SK-N-MC (cell line): ENCODE data around the gene FAU.
A peak's percentile ranks its signal among the peaks of the same experiment; 100 is the strongest.

Experiments
- DNase-seq: peaks from one replicate; pipeline ENCODE4 v3.0.0-alpha.2; 2011; ENCODE audit warnings: low read depth, low spot score
- H3K27ac ChIP-seq: fragments of 200-600 bp; sonication (generic); 2 replicates; pipeline ENCODE4 v1.5.1; 2016; ENCODE audit warnings: mixed run types
- H3K36me3 ChIP-seq: fragments of 200-600 bp; sonication (generic); 2 replicates; pipeline ENCODE4 v1.6.1; 2017; ENCODE audit warnings: antibody characterized with exemption, low read length, mixed read lengths; ENCODE audit not compliant: insufficient read depth
- H3K4me3 ChIP-seq: fragments of 200-600 bp; sonication (generic); 2 replicates; pipeline ENCODE4 v1.5.1; 2016
- H3K9ac ChIP-seq: fragments of 200-600 bp; sonication (generic); 2 replicates; pipeline ENCODE4 v1.8.0; 2017; ENCODE audit warnings: mixed run types, mixed read lengths; ENCODE audit not compliant: insufficient read length
- H3K9me3 ChIP-seq: fragments of 200-600 bp; sonication (generic); 2 replicates; pipeline ENCODE4 v1.6.1; 2017; ENCODE audit warnings: low read depth, mild to moderate bottlenecking, antibody characterized with exemption, low read length, moderate library complexity, mixed read lengths
- EZH2 ChIP-seq: fragments of 200-600 bp; sonication (generic); IDR thresholded peaks from one replicate; pipeline ENCODE4 v1.6.1; 2017; ENCODE audit warnings: antibody characterized with exemption
- FOXP2 ChIP-seq: optimal IDR thresholded peaks from 2 replicates; pipeline ENCODE3; 2011; ENCODE audit warnings: mild to moderate bottlenecking, moderate library complexity; ENCODE audit not compliant: insufficient read depth; ENCODE audit errors: extremely low read length, control extremely low read depth
- POLR2AphosphoS5 ChIP-seq: IDR thresholded peaks from 2 replicates; pipeline ENCODE4 v1.6.1; 2012; ENCODE audit warnings: mild to moderate bottlenecking, low read depth, low read length, borderline replicate concordance

Gene FAU

GRCh38 chr11:65121865-65122696, at the start of gene FAU, which contains the start of gene MRPL49:
Gene FAU (minus strand): TSS chr11:65122134. CDS start chr11:65121813, 321 bp downstream.
Gene MRPL49 (plus strand): TSS chr11:65122321. CDS start chr11:65122347, 26 bp downstream.
- Histone ChIP-seq H3K36me3 (peaks cover 53% of the 10 kb centered on the region), H3K9ac (peak within 1 kb of the TSS; percentile 98), H3K27ac (peak within 1 kb of the TSS; percentile 73; the same call in 1 of the 2 replicates), H3K9me3 (no peaks in the 10 kb centered on the region), H3K4me3 (peak within 1 kb of the TSS; percentile 78)
- peak; percentile 73 for DNase-seq
- TF ChIP-seq FOXP2 (peak; percentile 87), EZH2 (no peak), POLR2AphosphoS5 (peak; percentile 98)

GRCh38 chr11:65170058-65170534, 48.2 kb upstream of the FAU start, which contains the start of gene SPDYC:
Gene SPDYC (plus strand): TSS chr11:65170233. CDS start chr11:65171358, 1,125 bp downstream.
- Histone ChIP-seq H3K27ac (peak within 1 kb of the TSS; percentile 58; the same call in 1 of the 2 replicates), H3K4me3 (no peak within 1 kb of the TSS), H3K36me3 (no peaks in the 10 kb centered on the region), H3K9me3 (no peaks in the 10 kb centered on the region), H3K9ac (no peak within 1 kb of the TSS)
- DNase-seq, result no peak
- TF ChIP-seq EZH2 (no peak), FOXP2 (no peak), POLR2AphosphoS5 (peak; percentile 51; the same call in 1 of the 2 replicates)

DNA sequence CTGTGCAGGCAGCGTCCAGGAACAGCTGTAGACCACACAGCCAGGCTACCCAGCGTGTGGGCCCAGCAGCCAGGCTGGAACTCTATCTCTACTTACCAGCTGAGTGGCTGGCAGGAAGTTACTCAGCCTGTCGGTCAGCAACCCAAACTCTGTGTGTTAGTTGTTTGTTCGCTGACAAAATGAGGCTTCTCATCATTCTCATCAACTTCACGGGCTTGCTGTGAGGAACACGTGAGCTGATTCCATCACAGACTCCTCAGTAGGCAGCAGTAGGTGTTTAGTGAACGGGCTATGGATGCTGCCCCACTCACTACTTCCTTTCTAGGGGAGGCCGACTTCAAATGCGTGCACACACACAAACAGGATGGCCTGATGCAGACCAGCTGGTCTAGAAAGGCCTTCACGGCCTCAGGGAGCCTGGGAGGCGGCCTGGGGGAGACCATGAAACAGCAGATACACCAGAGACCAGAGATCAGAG, 47.3 kb upstream of the FAU start:
- DNase-seq, result no peak
- no peaks in the 10 kb centered on the region for H3K9me3 ChIP-seq
- TF ChIP-seq EZH2, result no peak
- no peak for TF ChIP-seq FOXP2
- TF ChIP-seq POLR2AphosphoS5, result no peak
- no peak overlapping the region for H3K4me3 ChIP-seq
- H3K27ac ChIP-seq, result peak overlapping the region; percentile 58; the same call in 1 of the 2 replicates
- H3K36me3 ChIP-seq, result no peaks in the 10 kb centered on the region
- H3K9ac ChIP-seq, result no peak overlapping the region

GRCh38 chr11:65167656-65168055, 45.7 kb upstream of the FAU start:
- Histone ChIP-seq H3K9ac (no peak overlapping the region), H3K9me3 (no peaks in the 10 kb centered on the region), H3K27ac (no peak overlapping the region), H3K4me3 (no peak overlapping the region), H3K36me3 (no peaks in the 10 kb centered on the region)
- DNase-seq, result no peak
- TF ChIP-seq FOXP2 (no peak), EZH2 (no peak), POLR2AphosphoS5 (no peak)

DNA sequence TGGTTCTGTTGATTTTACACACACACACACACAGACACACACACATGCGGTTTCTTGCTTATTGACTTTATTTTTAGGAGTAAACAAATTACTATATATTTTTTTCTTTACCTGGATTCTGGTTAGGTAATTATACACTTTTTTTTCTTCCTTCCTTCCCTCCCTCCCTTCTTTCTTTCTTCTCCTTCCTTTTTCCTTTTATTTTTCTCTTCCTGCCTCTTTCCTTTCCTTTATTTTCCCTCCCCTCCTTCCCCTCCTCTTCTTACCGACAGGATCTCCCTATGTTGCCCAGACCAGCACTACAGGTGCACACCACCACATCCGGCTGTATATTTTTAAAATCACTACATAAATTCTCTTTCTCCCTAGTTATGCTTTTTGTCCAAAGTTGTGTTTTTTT, 45.0 kb upstream of the FAU start:
- no peak overlapping the region for H3K9ac ChIP-seq

GRCh38 chr11:65165410-65166317, 43.7 kb upstream of the FAU start:
- peak overlapping the region; percentile 32 for H3K9ac ChIP-seq
- DNase-seq, result no peak

More for the DNA sequence above, 45.0 kb upstream of the FAU start:
- DNase-seq, result no peak
- Histone ChIP-seq H3K9me3 (no peaks in the 10 kb centered on the region), H3K27ac (no peak overlapping the region), H3K36me3 (no peaks in the 10 kb centered on the region), H3K4me3 (no peak overlapping the region)
- TF ChIP-seq FOXP2 (no peak), POLR2AphosphoS5 (no peak), EZH2 (no peak)

GRCh38 chr11:65163684-65164083, 41.8 kb upstream of the FAU start:
- no peaks in the 10 kb centered on the region for H3K36me3 ChIP-seq

More at GRCh38 chr11:65165410-65166317, 43.7 kb upstream of the FAU start:
- TF ChIP-seq POLR2AphosphoS5 (no peak), EZH2 (no peak), FOXP2 (no peak)
- Histone ChIP-seq H3K36me3 (no peaks in the 10 kb centered on the region), H3K9me3 (no peaks in the 10 kb centered on the region), H3K4me3 (no peak overlapping the region), H3K27ac (no peak overlapping the region)

GRCh38 chr11:65160643-65161042, 38.7 kb upstream of the FAU start:
- H3K36me3 ChIP-seq, result no peaks in the 10 kb centered on the region
- no peak overlapping the region for H3K27ac ChIP-seq
- no peaks in the 10 kb centered on the region for H3K9me3 ChIP-seq
- no peak for DNase-seq
- no peak for TF ChIP-seq EZH2
- TF ChIP-seq POLR2AphosphoS5, result no peak
- no peak for TF ChIP-seq FOXP2
- no peak overlapping the region for H3K4me3 ChIP-seq
- no peak overlapping the region for H3K9ac ChIP-seq

More at GRCh38 chr11:65163684-65164083, 41.8 kb upstream of the FAU start:
- Histone ChIP-seq H3K9ac (no peak overlapping the region), H3K4me3 (no peak overlapping the region), H3K9me3 (no peaks in the 10 kb centered on the region), H3K27ac (no peak overlapping the region)
- TF ChIP-seq FOXP2, result no peak
- no peak for DNase-seq
